IgD-negative memory B cell (primary cell): ENCODE results near the gene MGMT. TPM values are rescaled to one million over a fixed set of nuclear protein-coding genes. Genes with fewer than 3 reads are reported as not detected.

Source experiments
- H3K27ac Mint-ChIP-seq, 3 donors: one replicate each; pipeline ENCODE4 v1.8.0; 2020 to 2022; ENCODE audit warnings: mild to moderate bottlenecking in 3 of 3, mixed read lengths in 3 of 3, moderate library complexity in 1 of 3
- H3K27me3 Mint-ChIP-seq: one replicate; pipeline ENCODE4 v1.8.0; 2021; ENCODE audit warnings: mixed read lengths
- H3K36me3 Mint-ChIP-seq: one replicate; pipeline ENCODE4 v1.8.0; 2020; ENCODE audit warnings: mild to moderate bottlenecking, mixed read lengths
- H3K4me1 Mint-ChIP-seq, 3 donors: one replicate each; pipeline ENCODE4 v1.8.0; 2020 to 2022; ENCODE audit warnings: mixed read lengths in 3 of 3, mild to moderate bottlenecking in 1 of 3
- H3K4me3 Mint-ChIP-seq, 4 donors: one replicate each; pipeline ENCODE4 v1.8.0; 2020 to 2022; ENCODE audit warnings: mild to moderate bottlenecking in 4 of 4, mixed read lengths in 4 of 4, moderate library complexity in 3 of 4
- H3K9me3 Mint-ChIP-seq, 3 donors: one replicate each; pipeline ENCODE4 v1.8.0; 2020 to 2021; ENCODE audit warnings: mixed read lengths in 3 of 3, mild to moderate bottlenecking in 1 of 3
- polyA plus RNA-seq: library from polyadenylated mRNA; unstranded; fragments of 300-500 nt; fragmentation: Illumina TruSeq; gene quantifications from one replicate; pipeline ENCODE4 v1.2.3, GENCODE V29; 2021

Gene MGMT
- polyA plus RNA-seq, 1 donor from 2014 or later, result 35.1 TPM

- Mint-ChIP-seq H3K27ac (peak overlapping the region; percentile 54 to 98 (median 78)), H3K4me3 (peak overlapping the region; percentile 68 to 88 (median 80)), H3K9me3 (no peaks in the 10 kb centered on the region), H3K27me3 (no peaks in the 10 kb centered on the region), H3K36me3 (no peaks in the 10 kb centered on the region), H3K4me1 (peaks cover 25 to 35% (median 27%) of the 10 kb centered on the region in 3 donors)
Observed at GRCh38 chr10:129605986-129606518, 139.0 kb downstream of the MGMT start.

GRCh38 chr10:129607607-129608109 is 140.6 kb downstream of the MGMT start:
- H3K36me3 Mint-ChIP-seq, result peaks cover 5% of the 10 kb centered on the region
- H3K27me3 Mint-ChIP-seq, result no peaks in the 10 kb centered on the region
- H3K4me3 Mint-ChIP-seq, result no peak overlapping the region
- H3K9me3 Mint-ChIP-seq, result no peaks in the 10 kb centered on the region
- no peak overlapping the region for H3K27ac Mint-ChIP-seq
- H3K4me1 Mint-ChIP-seq, result peaks cover 26 to 27% (median 26%) of the 10 kb centered on the region in 3 donors

GRCh38 chr10:129608653-129609052 is 141.6 kb downstream of the MGMT start:
- H3K36me3 Mint-ChIP-seq, result peaks cover 5% of the 10 kb centered on the region
- H3K4me3 Mint-ChIP-seq, result no peak overlapping the region
- H3K27me3 Mint-ChIP-seq, result no peaks in the 10 kb centered on the region
- peaks cover 22 to 27% (median 26%) of the 10 kb centered on the region in 3 donors for H3K4me1 Mint-ChIP-seq
- peak overlapping the region in 1 of 3 donors; percentile 16 for H3K27ac Mint-ChIP-seq
- no peaks in the 10 kb centered on the region for H3K9me3 Mint-ChIP-seq

GRCh38 chr10:129609551-129609950 is 142.5 kb downstream of the MGMT start:
- H3K9me3 Mint-ChIP-seq, result no peaks in the 10 kb centered on the region
- H3K4me3 Mint-ChIP-seq, result no peak overlapping the region
- peaks cover 7% of the 10 kb centered on the region for H3K36me3 Mint-ChIP-seq
- no peak overlapping the region for H3K27ac Mint-ChIP-seq
- peaks cover 21 to 23% (median 22%) of the 10 kb centered on the region in 3 donors for H3K4me1 Mint-ChIP-seq
- H3K27me3 Mint-ChIP-seq, result no peaks in the 10 kb centered on the region

GRCh38 chr10:129612481-129613109 is 145.6 kb downstream of the MGMT start:
- Mint-ChIP-seq H3K9me3 (no peaks in the 10 kb centered on the region), H3K27ac (no peak overlapping the region), H3K4me3 (no peak overlapping the region), H3K36me3 (peaks cover 11% of the 10 kb centered on the region), H3K4me1 (peaks cover 2 to 12% (median 7%) of the 10 kb centered on the region in 3 donors), H3K27me3 (no peaks in the 10 kb centered on the region)

GRCh38 chr10:129613377-129613980 is 146.4 kb downstream of the MGMT start:
- Mint-ChIP-seq H3K27ac (no peak overlapping the region), H3K36me3 (peaks cover 11% of the 10 kb centered on the region), H3K9me3 (no peaks in the 10 kb centered on the region), H3K27me3 (no peaks in the 10 kb centered on the region), H3K4me1 (peaks cover 3 to 12% (median 7%) of the 10 kb centered on the region in 3 donors), H3K4me3 (peak overlapping the region in 1 of 4 donors; percentile 52)

- H3K4me3 Mint-ChIP-seq, result no peak overlapping the region
- no peaks in the 10 kb centered on the region for H3K9me3 Mint-ChIP-seq
- no peaks in the 10 kb centered on the region for H3K27me3 Mint-ChIP-seq
- H3K36me3 Mint-ChIP-seq, result peaks cover 13% of the 10 kb centered on the region
- peaks cover 7 to 12% (median 7%) of the 10 kb centered on the region in 3 donors for H3K4me1 Mint-ChIP-seq
- H3K27ac Mint-ChIP-seq, result no peak overlapping the region
Observed at GRCh38 chr10:129614341-129614740, 147.3 kb downstream of the MGMT start.

- peaks cover 4 to 11% (median 9%) of the 10 kb centered on the region in 3 donors for H3K4me1 Mint-ChIP-seq
- no peak overlapping the region for H3K27ac Mint-ChIP-seq
- H3K4me3 Mint-ChIP-seq, result no peak overlapping the region
- H3K27me3 Mint-ChIP-seq, result no peaks in the 10 kb centered on the region
- H3K9me3 Mint-ChIP-seq, result no peaks in the 10 kb centered on the region
- H3K36me3 Mint-ChIP-seq, result peaks cover 13% of the 10 kb centered on the region
Observed at GRCh38 chr10:129615381-129615780, 148.3 kb downstream of the MGMT start.

- Mint-ChIP-seq H3K27me3 (no peaks in the 10 kb centered on the region), H3K9me3 (peaks cover 0 to under 1% (median 0%) of the 10 kb centered on the region in 3 donors), H3K4me1 (peaks cover 6 to 9% (median 7%) of the 10 kb centered on the region in 3 donors), H3K27ac (no peak overlapping the region), H3K4me3 (no peak overlapping the region), H3K36me3 (peaks cover 13% of the 10 kb centered on the region)
Observed at GRCh38 chr10:129615921-129616525, 149.0 kb downstream of the MGMT start.

GRCh38 chr10:129617768-129618167 is 150.7 kb downstream of the MGMT start:
- Mint-ChIP-seq H3K27me3 (no peaks in the 10 kb centered on the region), H3K4me1 (peaks cover 4 to 17% (median 7%) of the 10 kb centered on the region in 3 donors), H3K36me3 (peaks cover 8% of the 10 kb centered on the region), H3K9me3 (peaks cover 0 to 2% (median 0%) of the 10 kb centered on the region in 3 donors), H3K4me3 (no peak overlapping the region), H3K27ac (no peak overlapping the region)

GRCh38 chr10:129621062-129621461 is 154.0 kb downstream of the MGMT start:
- H3K27me3 Mint-ChIP-seq, result no peaks in the 10 kb centered on the region
- peaks cover 2 to 17% (median 15%) of the 10 kb centered on the region in 3 donors for H3K4me1 Mint-ChIP-seq
- H3K27ac Mint-ChIP-seq, result no peak overlapping the region
- H3K36me3 Mint-ChIP-seq, result peaks cover 4% of the 10 kb centered on the region
- H3K4me3 Mint-ChIP-seq, result no peak overlapping the region
- H3K9me3 Mint-ChIP-seq, result peaks cover 0 to 2% (median 0%) of the 10 kb centered on the region in 3 donors

- H3K4me3 Mint-ChIP-seq, result no peak overlapping the region
- no peaks in the 10 kb centered on the region for H3K27me3 Mint-ChIP-seq
- H3K4me1 Mint-ChIP-seq, result peaks cover 2 to 17% (median 15%) of the 10 kb centered on the region in 3 donors
- no peak overlapping the region for H3K27ac Mint-ChIP-seq
- peaks cover 3% of the 10 kb centered on the region for H3K36me3 Mint-ChIP-seq
- peaks cover 0 to 2% (median 0%) of the 10 kb centered on the region in 3 donors for H3K9me3 Mint-ChIP-seq
Observed at GRCh38 chr10:129621693-129622092, 154.7 kb downstream of the MGMT start.

GRCh38 chr10:129622291-129622690 is 155.2 kb downstream of the MGMT start:
- H3K4me3 Mint-ChIP-seq, result no peak overlapping the region
- H3K27me3 Mint-ChIP-seq, result no peaks in the 10 kb centered on the region
- H3K27ac Mint-ChIP-seq, result no peak overlapping the region
- peaks cover 5 to 16% (median 12%) of the 10 kb centered on the region in 3 donors for H3K4me1 Mint-ChIP-seq
- H3K9me3 Mint-ChIP-seq, result peaks cover 0 to 2% (median 0%) of the 10 kb centered on the region in 3 donors
- H3K36me3 Mint-ChIP-seq, result peaks cover 5% of the 10 kb centered on the region

GRCh38 chr10:129622736-129623135 is 155.7 kb downstream of the MGMT start:
- no peak overlapping the region for H3K4me3 Mint-ChIP-seq
- no peaks in the 10 kb centered on the region for H3K27me3 Mint-ChIP-seq
- H3K9me3 Mint-ChIP-seq, result peaks cover 0 to 2% (median 0%) of the 10 kb centered on the region in 3 donors
- no peak overlapping the region for H3K27ac Mint-ChIP-seq
- H3K36me3 Mint-ChIP-seq, result peaks cover 5% of the 10 kb centered on the region
- H3K4me1 Mint-ChIP-seq, result peaks cover 8 to 18% (median 9%) of the 10 kb centered on the region in 3 donors

GRCh38 chr10:129624526-129624925 is 157.5 kb downstream of the MGMT start:
- peaks cover 6% of the 10 kb centered on the region for H3K36me3 Mint-ChIP-seq

More at GRCh38 chr10:129624526-129624925, 157.5 kb downstream of the MGMT start:
- Mint-ChIP-seq H3K27me3 (no peaks in the 10 kb centered on the region), H3K27ac (no peak overlapping the region), H3K9me3 (peaks cover 0 to 2% (median 0%) of the 10 kb centered on the region in 3 donors), H3K4me1 (peaks cover 8 to 13% (median 9%) of the 10 kb centered on the region in 3 donors), H3K4me3 (no peak overlapping the region)
